HG02759 (cell line): Measurements from ENCODE around the gene DNAH12.
"Not testable (repeated sequence)": the region's sequence is repeated elsewhere in the genome, so short reads cannot be mapped to it uniquely, and the experiment has no call there.

Experiments
- ATAC-seq: cut with Tn5 transposase; IDR thresholded peaks from one replicate; pipeline ENCODE4 v1.9.1; 2021; ENCODE audit warnings: mild to moderate bottlenecking, moderate library complexity; ENCODE audit not compliant: unreplicated experiment

The DNAH12 gene

DNA sequence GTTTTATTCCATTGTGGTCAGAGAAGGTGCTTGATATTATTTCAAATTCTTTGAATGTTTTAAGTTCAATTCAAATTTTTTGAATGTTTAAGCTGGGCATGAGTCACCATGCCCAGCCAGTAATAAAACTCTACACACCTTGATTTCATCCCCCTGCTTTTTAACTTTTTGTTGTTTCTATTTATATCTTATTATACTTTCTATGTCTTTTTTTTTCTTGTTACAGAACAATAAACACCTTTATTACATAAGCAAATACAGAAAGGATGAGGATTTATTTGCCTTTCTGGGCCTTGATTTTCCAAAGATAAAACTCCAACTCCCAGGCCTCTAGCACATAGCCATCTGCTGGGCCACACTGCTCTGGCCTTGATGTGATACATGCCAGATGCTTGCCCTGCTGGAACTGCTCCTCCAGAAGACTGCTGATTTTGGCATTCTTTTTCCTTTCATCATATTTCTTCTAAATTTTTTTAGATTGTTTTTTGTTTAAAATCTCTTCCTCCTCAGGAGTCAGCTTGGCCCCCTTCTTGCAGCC, 14.0 kb downstream of the DNAH12 start:
- ATAC-seq, result no peak

DNA sequence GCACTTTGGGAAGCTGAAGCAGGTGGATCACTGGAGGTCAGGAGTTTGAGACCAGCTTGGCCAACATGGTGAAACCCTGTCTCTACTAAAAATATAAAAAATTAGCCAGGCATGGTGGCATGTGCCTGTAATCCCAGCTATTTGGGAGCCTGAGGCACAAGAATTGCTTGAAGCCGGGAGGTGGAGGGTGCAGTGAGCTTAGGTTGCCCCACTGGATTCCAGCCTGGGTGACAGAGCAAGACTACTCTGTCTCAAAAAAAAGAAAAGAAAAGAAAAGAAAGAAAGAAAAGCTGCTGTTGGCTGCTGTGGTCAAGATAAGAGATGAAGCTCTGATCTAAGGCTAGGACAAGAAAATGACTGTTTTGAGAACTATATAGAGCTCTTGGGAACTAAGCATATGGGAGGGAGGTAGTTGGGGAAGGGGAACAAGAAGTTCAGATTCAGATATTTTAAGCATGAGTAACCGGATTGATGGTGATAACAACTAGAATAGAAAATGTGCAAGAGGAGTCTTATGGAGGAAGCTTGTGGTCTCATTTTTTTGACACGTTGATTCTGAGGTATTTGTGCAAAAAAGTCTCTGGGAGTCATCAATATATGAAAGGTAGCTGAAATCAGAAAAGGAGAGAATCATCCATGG, 25.7 kb downstream of the DNAH12 start:
- ATAC-seq, result no peak

DNA sequence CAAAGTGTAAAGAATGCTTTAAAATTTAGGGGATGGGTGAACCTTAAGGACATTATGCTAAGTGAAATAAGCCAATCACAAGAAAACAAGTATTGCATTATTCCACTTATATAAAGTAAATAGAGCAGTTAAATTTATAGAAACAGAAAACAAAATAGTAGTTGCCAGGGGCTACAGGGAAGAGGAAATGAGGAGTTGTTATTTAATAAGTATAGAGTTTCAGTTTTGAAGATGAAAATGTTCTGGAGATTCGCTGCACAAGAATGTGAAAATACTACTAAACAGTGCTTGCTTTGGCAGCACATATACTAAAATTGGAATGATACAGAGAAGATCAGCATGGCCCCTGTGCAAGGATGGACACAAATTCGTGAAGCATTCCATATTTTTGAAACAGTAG, 32.0 kb downstream of the DNAH12 start:
- no peak for ATAC-seq

DNA sequence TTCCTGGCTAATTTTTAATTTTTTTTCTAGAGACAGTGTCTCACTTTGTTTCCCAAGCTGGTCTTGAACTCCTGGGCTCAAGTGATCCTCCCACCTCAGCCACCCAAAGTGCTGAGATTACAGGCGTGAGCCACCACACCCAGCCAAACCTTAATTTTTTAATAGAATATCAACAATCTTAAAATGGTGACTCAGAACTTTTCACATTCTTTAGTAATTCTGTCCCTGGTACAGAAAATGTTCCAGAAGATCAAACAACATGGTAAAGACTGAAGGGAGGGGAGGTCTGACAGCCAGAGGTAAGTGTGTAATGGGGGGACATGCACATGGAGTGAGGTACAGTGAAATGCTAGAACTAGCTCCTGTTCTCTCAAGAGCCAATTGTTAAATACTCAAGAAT, 38.2 kb downstream of the DNAH12 start:
- no peak for ATAC-seq

- ATAC-seq, result no peak
These were observed 43.6 kb downstream of the DNAH12 start for GRCh38 chr3:57500506-57500905.

DNA sequence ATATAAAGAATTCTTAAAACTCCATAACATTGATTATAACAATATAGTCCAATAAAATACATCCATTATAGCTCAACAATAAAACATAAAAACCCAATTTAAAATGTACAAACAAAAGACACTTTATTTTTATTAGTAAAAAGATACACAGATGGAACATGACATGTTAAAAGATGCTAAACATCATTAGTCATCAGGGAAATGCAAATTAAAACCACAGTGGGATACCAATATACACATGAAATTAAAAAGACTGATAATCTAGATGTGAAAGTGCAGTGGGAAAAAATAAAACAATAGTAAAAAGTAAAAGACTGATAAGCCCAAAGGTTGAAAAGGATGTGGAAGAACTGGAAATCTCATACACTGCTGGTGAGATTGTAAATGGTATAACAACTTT, 46.2 kb downstream of the DNAH12 start:
- no peak for ATAC-seq

GRCh38 chr3:57484563-57484962, 59.6 kb downstream of the DNAH12 start:
- no peak for ATAC-seq

DNA sequence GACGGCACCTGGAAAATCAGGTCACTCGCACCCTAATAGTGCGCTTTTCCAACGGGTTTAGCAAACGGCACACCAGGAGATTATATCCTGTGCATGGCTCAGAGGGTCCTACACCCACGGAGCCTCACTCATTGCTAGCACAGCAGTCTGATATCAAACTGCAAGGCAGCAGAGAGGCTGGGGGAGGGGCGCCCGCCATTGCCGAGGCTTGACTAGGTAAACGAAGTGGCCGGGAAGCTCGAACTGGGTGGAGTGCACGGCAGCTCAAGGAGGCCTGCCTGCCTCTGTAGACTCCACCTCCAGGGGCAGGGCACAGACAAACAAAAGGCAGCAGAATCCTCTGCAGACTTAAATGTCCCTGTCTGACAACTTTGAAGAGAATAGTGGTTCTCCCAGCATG, 67.0 kb downstream of the DNAH12 start:
- ATAC-seq, result not testable (repeated sequence)

GRCh38 chr3:57464801-57465200, 79.3 kb downstream of the DNAH12 start:
- ATAC-seq, result no peak

DNA sequence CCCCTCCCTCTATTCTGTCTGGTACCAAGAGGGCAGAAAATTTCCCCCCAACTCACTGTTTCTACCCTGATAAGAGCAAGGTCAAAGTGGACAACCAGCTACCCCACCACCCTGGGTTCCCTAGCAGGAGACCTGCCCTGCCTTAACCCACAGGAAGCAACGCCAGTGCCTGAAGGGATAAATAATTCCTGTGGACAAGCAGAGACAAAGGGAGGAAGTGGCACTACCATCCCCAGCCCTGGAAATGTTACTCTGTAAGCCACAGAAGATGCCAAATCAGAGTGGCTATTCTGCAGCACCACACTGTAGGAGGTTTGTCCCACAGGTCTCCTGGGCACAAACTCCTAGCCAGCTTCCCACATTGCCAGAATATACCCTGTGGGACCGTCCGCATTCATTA, 80.1 kb downstream of the DNAH12 start:
- ATAC-seq, result no peak

DNA sequence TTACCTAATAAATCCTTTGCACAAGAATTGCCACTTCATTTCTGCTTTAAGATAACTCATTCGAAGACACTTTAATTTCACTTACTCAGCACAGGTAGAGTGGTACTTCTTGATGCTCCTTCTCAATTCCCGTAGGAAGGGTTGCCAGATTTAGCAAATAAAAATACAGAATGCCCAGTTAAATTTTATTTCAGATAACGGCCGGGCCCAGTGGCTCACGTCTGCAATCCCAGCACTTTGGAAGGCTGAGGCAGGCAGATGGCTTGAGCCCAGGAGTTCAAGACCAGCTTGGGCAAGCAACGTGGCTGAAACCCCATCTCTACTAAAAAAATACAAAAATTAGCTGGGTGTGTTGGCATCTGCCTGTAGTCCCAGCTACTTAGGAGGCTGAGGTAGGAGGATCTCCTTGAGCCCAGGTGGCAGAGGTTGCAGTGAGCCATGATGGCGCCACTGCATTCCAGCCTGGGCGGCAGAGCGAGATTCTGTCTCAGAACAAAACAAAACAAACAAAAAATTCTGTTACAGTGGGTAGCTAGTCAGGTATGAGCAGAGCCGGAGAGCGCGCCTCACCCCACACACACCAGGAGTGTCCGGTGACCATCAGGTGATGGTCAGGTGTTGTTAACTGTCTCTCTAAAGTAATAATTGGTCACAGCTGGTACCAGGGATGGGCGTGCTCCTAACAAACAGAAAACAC, 92.8 kb downstream of the DNAH12 start:
- no peak for ATAC-seq

GRCh38 chr3:57449276-57449847, 94.8 kb downstream of the DNAH12 start:
- ATAC-seq, result not testable (repeated sequence)

GRCh38 chr3:57448489-57448888, 95.7 kb downstream of the DNAH12 start:
- ATAC-seq, result not testable (repeated sequence)

- ATAC-seq, result no peak
These were observed 97.8 kb downstream of the DNAH12 start for GRCh38 chr3:57446318-57446841.

DNA sequence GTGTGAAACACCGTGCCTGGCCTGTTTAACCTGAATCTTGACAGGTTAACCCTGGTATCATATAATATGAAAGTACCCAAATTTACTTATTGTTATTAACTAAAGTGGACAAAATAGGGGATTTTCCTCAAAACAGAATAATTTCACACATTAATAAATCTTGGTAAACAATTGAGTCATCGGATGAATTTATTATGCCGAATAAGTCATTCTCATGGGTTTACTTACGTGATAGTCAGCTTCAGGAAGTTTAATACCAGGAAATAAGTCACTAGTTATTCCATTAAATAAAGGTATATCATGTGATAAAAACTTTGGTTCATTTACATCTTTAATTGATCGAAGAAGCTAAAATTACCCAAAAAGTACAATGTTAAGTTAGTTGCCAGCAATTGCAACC, 99.7 kb downstream of the DNAH12 start:
- no peak for ATAC-seq

GRCh38 chr3:57440144-57440543, 104.0 kb downstream of the DNAH12 start:
- ATAC-seq, result not testable (repeated sequence)

DNA sequence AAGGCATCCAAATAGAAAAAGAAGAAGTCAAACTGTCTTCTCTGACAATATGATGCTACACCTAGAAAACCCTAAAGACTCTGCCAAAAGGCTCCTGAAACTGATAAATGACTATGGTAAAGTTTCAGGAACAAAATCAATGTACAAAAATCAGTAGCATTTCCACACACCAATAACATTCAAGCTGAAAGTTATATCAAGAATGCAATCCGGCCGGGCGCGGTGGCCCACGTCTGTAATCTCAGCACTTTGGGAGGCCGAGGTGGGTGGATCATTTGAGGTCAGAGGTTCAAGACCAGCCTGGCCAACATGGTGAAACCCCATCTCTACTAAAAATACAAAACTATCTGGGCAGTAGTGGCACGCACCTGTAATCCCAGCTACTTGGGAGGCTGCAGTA, 105.7 kb downstream of the DNAH12 start:
- ATAC-seq, result not testable (repeated sequence)

GRCh38 chr3:57436195-57436761, 107.9 kb downstream of the DNAH12 start:
- ATAC-seq, result no peak

DNA sequence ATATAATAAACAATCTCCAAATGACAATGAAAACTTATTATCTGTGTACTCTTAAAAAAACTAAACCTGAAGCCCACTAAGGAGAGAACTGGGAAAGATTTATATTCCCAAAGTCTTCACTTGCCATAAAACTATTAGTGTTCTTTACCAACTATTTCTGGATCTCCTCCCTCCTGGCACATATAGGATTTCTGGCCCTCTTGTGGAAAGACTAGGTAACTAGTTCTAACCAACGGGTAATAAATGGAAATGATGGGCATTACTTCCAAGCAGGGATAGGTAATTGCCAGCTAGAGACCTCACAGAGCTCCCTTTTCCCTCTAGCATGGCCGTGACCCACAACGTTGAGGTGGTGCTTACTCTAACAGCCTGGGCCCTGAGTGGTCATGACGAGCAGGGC, 110.1 kb downstream of the DNAH12 start:
- no peak for ATAC-seq

DNA sequence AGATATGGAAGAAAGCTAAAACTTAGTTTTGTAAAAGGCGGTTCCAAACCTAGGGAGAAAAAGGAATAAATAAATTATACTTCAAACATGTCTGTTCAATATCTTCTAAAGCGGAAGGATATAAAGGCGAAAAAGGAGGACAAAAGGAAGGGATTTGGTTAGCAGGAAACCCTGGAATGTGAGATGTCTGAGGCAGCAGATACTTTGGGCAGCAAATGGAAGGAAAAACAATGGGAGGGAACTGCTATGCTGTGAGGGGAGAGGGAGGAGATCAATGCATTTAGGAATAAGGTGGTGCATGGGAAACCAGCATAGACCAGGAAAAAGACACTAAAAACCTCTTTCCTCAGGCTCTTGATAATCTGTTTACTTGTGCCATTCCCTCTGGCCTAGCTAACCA, 120.8 kb downstream of the DNAH12 start:
- ATAC-seq, result no peak

DNA sequence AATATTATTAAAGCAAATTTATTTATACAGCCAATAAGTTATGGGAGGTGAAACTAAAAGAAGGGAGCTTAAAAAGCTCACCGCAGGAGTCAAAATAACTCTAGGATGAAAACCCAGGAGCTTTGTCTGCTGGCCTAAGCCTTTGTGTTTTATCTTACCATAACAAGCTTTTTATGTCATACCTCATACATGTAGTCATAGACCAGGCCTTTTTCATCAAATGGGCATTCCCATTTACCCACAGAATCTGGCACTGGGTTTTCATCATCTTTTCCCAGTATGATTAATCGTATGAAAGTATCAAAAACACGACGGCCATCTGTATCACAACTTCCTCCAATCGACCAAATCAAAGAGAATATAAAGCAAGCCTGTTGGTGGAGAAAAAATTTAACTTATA, 122.8 kb downstream of the DNAH12 start:
- ATAC-seq, result no peak

- no peak for ATAC-seq
These were observed 124.1 kb downstream of the DNAH12 start for GRCh38 chr3:57420001-57420400.
